ENCODE data around the gene SYNPO.
A peak's percentile ranks its signal among the peaks of the same experiment; 100 is the strongest.

SYNPO gene

DNA sequence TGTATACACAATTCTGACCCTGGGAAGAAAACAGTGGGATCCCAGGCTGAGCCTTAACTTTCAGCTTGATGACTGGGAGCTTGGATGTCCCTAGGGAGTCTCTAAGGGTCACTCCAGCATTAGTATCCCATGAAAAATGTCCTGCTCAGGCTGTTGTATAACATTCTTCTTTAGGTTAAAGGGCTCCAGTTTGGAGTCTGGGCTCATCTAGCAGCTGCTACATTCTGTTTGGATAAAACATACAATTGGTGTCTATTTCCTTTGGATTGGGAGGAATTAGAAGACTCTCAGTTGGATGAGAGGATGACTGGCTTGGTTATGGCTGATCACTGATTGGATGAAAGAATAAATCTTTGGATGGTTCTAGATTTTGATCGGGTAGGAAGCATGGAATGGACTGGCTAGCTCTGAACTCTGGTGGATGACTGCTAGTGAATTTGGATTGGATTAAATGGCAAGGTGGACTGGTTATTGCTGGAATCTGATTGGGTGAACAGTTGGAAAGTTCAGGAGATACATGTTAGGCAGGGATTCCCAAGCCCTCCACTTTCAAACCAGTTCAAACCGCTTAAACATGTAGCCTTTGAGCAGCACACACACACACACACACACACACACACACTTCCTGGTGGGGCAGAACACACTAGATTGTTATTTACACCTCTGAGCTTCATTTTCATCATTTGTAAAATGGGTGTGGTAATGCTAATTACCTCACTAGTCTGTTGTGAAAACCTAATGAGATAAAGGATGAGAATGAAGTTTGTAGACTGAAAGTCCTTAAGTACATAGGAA, 13.5 kb downstream of the SYNPO start:
- in situ Hi-C loops (cut with HindIII; ENCODE audit: low sequenced_read_pairs) = no loop called here

DNA sequence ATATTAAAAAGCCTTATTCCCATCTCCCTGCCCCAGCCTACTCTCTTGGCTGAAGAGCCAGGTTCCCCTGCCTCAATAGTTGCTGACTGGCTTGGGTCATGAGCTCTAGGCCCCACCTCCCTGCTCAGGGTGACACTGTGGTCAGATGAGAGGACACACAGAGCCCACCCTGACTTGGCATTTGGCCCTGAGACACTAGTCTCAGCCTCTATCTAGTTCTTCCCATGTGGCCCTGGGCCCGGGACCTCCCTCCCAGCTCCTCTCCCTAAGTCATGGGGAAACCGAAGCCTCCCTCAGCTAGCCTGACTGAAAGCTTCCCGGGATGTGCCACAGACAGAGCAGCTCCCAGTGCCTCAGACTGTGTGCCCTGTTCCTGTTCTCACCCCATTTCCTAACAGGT, 14.8 kb downstream of the SYNPO start:
- no peak overlapping the region for H3K4me3 ChIP-seq (ENCODE audit: low read depth, low read length)
- no peak for DNase-seq (ENCODE audit: low read depth, low spot score)
- TF ChIP-seq, protein P1, sequence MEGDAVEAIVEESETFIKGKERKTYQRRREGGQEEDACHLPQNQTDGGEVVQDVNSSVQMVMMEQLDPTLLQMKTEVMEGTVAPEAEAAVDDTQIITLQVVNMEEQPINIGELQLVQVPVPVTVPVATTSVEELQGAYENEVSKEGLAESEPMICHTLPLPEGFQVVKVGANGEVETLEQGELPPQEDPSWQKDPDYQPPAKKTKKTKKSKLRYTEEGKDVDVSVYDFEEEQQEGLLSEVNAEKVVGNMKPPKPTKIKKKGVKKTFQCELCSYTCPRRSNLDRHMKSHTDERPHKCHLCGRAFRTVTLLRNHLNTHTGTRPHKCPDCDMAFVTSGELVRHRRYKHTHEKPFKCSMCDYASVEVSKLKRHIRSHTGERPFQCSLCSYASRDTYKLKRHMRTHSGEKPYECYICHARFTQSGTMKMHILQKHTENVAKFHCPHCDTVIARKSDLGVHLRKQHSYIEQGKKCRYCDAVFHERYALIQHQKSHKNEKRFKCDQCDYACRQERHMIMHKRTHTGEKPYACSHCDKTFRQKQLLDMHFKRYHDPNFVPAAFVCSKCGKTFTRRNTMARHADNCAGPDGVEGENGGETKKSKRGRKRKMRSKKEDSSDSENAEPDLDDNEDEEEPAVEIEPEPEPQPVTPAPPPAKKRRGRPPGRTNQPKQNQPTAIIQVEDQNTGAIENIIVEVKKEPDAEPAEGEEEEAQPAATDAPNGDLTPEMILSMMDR (IDR thresholded peaks at IDR 0.05; ENCODE audit: low read depth, low read length) = no peak
- in situ Hi-C loops (cut with HindIII; ENCODE audit: low sequenced_read_pairs) = no loop called here

More for the DNA sequence above, 13.5 kb downstream of the SYNPO start:
- TF ChIP-seq, protein P1 (IDR thresholded peaks at IDR 0.05; ENCODE audit: low read depth, low read length) = no peak
- DNase-seq (ENCODE audit: low read depth, low spot score) = no peak
- H3K4me3 ChIP-seq (ENCODE audit: low read depth, low read length) = no peak overlapping the region

DNA sequence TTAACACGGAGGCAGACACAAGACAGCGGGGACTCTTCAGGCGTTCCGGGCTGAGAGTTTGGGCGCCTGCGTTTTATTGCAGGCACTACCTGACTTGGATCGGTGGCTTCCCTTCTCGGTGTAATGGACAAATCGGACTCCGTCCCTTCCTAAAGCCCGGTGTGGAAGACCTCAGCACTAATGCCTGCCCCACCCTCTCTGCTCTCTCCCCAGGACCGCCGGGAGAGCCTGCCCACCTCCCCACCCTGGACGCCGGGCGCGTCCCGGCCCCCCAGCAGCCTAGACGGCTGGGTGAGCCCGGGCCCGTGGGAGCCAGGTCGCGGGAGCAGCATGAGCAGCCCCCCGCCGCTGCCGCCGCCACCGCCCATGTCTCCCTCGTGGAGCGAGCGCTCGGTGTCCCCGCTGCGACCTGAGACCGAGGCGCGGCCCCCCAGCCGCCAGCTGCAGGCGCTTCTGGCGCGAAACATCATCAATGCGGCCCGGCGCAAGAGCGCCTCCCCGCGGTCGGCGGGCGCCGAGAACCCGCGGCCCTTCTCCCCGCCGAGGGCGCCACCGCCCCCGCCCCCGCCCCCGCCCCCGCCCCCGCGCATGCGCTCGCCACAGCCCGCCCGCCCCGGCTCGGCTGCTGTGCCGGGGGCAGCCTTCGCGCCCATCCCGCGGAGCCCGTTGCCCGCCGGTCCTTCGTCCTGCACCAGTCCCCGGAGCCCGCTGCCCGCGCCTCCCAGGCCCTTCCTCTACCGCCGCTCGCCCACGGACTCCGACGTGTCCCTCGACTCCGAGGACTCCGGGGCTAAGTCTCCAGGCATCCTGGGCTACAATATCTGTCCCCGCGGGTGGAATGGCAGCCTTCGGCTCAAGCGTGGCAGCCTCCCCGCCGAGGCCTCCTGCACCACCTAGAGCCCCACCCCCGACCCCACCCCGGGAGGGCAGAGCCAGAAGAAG, 16.0 kb downstream of the SYNPO start:
- in situ Hi-C loops (cut with HindIII; ENCODE audit: low sequenced_read_pairs) = no loop called here
- DNase-seq (ENCODE audit: low read depth, low spot score) = peak; percentile 53
- TF ChIP-seq, protein P1 (IDR thresholded peaks at IDR 0.05; ENCODE audit: low read depth, low read length) = peak; percentile 61
- peak overlapping the region; percentile 49 for H3K4me3 ChIP-seq (ENCODE audit: low read depth, low read length)

DNA sequence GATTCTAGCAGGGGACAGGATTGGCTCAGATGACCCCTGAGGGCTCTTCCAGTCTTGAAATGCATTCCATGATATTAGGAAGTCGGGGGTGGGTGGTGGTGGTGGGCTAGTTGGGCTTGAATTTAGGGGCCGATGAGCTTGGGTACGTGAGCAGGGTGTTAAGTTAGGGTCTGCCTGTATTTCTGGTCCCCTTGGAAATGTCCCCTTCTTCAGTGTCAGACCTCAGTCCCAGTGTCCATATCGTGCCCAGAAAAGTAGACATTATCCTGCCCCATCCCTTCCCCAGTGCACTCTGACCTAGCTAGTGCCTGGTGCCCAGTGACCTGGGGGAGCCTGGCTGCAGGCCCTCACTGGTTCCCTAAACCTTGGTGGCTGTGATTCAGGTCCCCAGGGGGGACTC, 17.7 kb downstream of the SYNPO start:
- in situ Hi-C loops (cut with HindIII; ENCODE audit: low sequenced_read_pairs) = no loop called here
- DNase-seq (ENCODE audit: low read depth, low spot score) = no peak
- H3K4me3 ChIP-seq (ENCODE audit: low read depth, low read length) = no peak overlapping the region
- TF ChIP-seq, protein P1 (IDR thresholded peaks at IDR 0.05; ENCODE audit: low read depth, low read length) = no peak

DNA sequence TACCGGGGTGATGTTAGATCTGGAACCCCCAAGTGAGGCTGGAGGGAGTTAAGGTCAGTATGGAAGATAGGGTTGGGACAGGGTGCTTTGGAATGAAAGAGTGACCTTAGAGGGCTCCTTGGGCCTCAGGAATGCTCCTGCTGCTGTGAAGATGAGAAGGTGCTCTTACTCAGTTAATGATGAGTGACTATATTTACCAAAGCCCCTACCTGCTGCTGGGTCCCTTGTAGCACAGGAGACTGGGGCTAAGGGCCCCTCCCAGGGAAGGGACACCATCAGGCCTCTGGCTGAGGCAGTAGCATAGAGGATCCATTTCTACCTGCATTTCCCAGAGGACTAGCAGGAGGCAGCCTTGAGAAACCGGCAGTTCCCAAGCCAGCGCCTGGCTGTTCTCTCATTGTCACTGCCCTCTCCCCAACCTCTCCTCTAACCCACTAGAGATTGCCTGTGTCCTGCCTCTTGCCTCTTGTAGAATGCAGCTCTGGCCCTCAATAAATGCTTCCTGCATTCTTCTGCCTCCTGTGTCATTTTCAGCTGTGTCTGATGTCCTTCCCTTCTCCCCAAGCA, 18.3 kb downstream of the SYNPO start:
- no peak for DNase-seq (ENCODE audit: low read depth, low spot score)
- H3K4me3 ChIP-seq (ENCODE audit: low read depth, low read length) = no peak overlapping the region
- in situ Hi-C loops (cut with HindIII; ENCODE audit: low sequenced_read_pairs) = no loop called here
- TF ChIP-seq, protein P1 (IDR thresholded peaks at IDR 0.05; ENCODE audit: low read depth, low read length) = no peak

DNA sequence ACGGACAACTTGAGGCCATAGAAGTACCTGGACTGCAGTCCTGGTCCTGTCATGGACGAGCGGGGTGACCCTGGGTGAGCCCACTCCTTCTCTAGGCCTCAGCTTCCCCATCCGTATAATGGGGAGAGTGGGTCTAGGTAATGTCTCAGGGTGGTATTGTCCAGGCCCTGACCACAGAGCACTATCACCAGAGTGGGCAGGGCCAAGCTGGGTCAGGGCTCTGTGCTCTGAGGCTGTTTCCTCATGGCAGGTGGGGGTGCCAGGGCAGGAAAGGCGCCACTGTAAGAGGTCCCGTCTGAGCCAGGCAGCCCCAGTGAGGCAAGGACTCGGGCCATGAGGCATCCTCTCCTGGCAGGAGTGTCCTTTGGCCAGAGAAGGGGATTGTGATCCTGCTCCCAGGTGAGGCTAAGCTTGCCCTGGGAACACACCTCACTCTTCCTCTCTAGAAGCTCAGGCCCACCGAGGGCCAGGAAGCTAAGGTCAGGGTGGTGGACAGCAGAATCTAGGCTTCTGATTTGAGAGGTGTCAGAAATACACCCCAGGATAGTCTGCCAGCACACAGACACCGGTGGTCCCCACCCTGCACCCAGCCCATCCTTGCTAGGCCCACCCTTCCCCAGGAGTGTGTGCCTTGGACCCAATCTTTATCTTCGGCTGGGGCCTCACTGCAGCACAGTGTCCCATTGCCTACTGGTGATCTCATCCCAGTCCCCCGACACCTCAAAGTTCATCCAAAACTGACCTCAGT, 19.1 kb downstream of the SYNPO start:
- in situ Hi-C loops (cut with HindIII; ENCODE audit: low sequenced_read_pairs) = no loop called here
- TF ChIP-seq, protein P1 (IDR thresholded peaks at IDR 0.05; ENCODE audit: low read depth, low read length) = no peak
- no peak for DNase-seq (ENCODE audit: low read depth, low spot score)
- no peak overlapping the region for H3K4me3 ChIP-seq (ENCODE audit: low read depth, low read length)

Data from astrocyte of the spinal cord (primary cell).